GM12892 (cell line): ENCODE data around the gene TNS3.

Source experiments
- POLR2A ChIP-seq: IDR thresholded peaks from 2 replicates; pipeline ENCODE4 v1.6.1; 2011; ENCODE audit warnings: low read depth, low read length, control low read depth
- POLR2AphosphoS5 ChIP-seq: IDR thresholded peaks from 2 replicates; pipeline ENCODE4 v1.6.1; 2011; ENCODE audit warnings: low read depth, low read length, control low read depth
- TAF1 ChIP-seq: IDR thresholded peaks from 2 replicates; pipeline ENCODE4 v1.6.1; 2011; ENCODE audit warnings: low read depth, mild to moderate bottlenecking, control low read depth, low read length, borderline replicate concordance

GRCh38 chr7:47507522-47507921 lies 74.4 kb downstream of the TNS3 start:
- TF ChIP-seq POLR2A (no peak), POLR2AphosphoS5 (no peak), TAF1 (no peak)
